ENCODE data around the gene LILRA6.

DNA sequence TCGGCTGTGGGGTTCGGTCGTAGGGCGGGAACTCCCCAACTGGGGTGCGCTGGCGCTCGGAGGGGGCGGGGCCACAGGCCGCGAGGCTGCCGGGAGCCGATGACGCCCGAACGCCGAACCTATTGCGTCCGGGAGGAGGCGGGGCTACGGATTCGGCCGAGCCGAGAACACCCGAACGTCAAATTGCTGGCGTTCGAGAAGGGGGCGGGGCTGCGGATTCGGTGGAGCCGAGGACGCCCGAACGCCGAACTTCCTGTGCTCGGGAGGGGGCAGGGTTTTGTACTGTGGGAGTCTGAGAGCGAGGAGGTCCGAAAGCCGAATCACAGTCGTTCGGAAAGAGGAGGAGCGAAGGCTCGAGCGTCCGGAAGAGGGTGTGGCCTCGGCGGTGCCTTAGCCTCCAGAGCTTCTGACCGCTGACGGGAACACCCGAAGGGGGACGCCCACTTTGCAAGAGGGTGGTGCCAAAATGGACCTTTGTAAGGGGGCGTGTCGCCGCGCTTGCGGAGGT, 52.0 kb downstream of the LILRA6 start:
- TF ChIP-seq, protein P1, sequence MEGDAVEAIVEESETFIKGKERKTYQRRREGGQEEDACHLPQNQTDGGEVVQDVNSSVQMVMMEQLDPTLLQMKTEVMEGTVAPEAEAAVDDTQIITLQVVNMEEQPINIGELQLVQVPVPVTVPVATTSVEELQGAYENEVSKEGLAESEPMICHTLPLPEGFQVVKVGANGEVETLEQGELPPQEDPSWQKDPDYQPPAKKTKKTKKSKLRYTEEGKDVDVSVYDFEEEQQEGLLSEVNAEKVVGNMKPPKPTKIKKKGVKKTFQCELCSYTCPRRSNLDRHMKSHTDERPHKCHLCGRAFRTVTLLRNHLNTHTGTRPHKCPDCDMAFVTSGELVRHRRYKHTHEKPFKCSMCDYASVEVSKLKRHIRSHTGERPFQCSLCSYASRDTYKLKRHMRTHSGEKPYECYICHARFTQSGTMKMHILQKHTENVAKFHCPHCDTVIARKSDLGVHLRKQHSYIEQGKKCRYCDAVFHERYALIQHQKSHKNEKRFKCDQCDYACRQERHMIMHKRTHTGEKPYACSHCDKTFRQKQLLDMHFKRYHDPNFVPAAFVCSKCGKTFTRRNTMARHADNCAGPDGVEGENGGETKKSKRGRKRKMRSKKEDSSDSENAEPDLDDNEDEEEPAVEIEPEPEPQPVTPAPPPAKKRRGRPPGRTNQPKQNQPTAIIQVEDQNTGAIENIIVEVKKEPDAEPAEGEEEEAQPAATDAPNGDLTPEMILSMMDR (conservative IDR thresholded peaks at IDR 0.05; ENCODE audit: low read length), result no peak
- TF ChIP-seq EZH2phosphoT487 (IDR thresholded peaks at IDR 0.05; ENCODE audit: borderline replicate concordance, low read depth, low read length), result no peak
